Activated naive CD8-positive, alpha-beta T cell treated with anti-CD3 and anti-CD28 coated beads, Interleukin-2, amount 50 U/mL, for 16 hours (primary cell): Measurements from ENCODE around the gene CTPS2.

Source experiments
- DNase-seq: peaks from one replicate; pipeline ENCODE4 v3.0.0-alpha.2; 2020; ENCODE audit warnings: low read depth, low spot score

The CTPS2 gene

GRCh38 chrX:16711893-16712547 lies 449 bp downstream of the CTPS2 start:
- no peak for DNase-seq

GRCh38 chrX:16711219-16711811 lies 1.2 kb downstream of the CTPS2 start:
- DNase-seq: no peak

GRCh38 chrX:16708016-16708415 lies 4.5 kb downstream of the CTPS2 start:
- no peak for DNase-seq

- DNase-seq: no peak
These were observed 7.1 kb downstream of the CTPS2 start for GRCh38 chrX:16705370-16705769.

- no peak for DNase-seq
These were observed 9.5 kb downstream of the CTPS2 start for GRCh38 chrX:16702700-16703599.

GRCh38 chrX:16700734-16701133 lies 11.7 kb downstream of the CTPS2 start:
- no peak for DNase-seq

GRCh38 chrX:16699389-16699788 lies 13.1 kb downstream of the CTPS2 start:
- DNase-seq: no peak

- no peak for DNase-seq
These were observed 15.5 kb downstream of the CTPS2 start for GRCh38 chrX:16696956-16697355.

- DNase-seq: peak; percentile 5
These were observed 17.3 kb downstream of the CTPS2 start for GRCh38 chrX:16695079-16695676.

GRCh38 chrX:16687514-16687913 lies 25.0 kb downstream of the CTPS2 start:
- DNase-seq: no peak

- DNase-seq: no peak
These were observed 29.3 kb downstream of the CTPS2 start for GRCh38 chrX:16683007-16683664.

GRCh38 chrX:16678689-16679088 lies 33.8 kb downstream of the CTPS2 start:
- DNase-seq: no peak

- DNase-seq: no peak
These were observed 41.5 kb downstream of the CTPS2 start for GRCh38 chrX:16671005-16671404.

GRCh38 chrX:16666541-16666940 lies 45.9 kb downstream of the CTPS2 start:
- no peak for DNase-seq

GRCh38 chrX:16665089-16665488 lies 47.4 kb downstream of the CTPS2 start:
- DNase-seq: no peak

- DNase-seq: no peak
These were observed 47.8 kb downstream of the CTPS2 start for GRCh38 chrX:16664626-16665025.

- DNase-seq: no peak
These were observed 48.4 kb downstream of the CTPS2 start for GRCh38 chrX:16664074-16664473.

- no peak for DNase-seq
These were observed 50.1 kb downstream of the CTPS2 start for GRCh38 chrX:16662402-16662801.

GRCh38 chrX:16661495-16661894 lies 51.0 kb downstream of the CTPS2 start:
- DNase-seq: no peak

- DNase-seq: no peak
These were observed 53.1 kb downstream of the CTPS2 start for GRCh38 chrX:16659321-16659720.

- no peak for DNase-seq
These were observed 54.2 kb downstream of the CTPS2 start for GRCh38 chrX:16658284-16658683.

- DNase-seq: no peak
These were observed 58.4 kb downstream of the CTPS2 start for GRCh38 chrX:16654093-16654492.
